A549 treated with CpdA at 1 μM for 4 hours (cell line): ENCODE results near the gene MKNK2. TPM values are rescaled to one million over a fixed set of nuclear protein-coding genes. Genes with fewer than 3 reads are reported as not detected.

ENCODE experiments used
- total RNA-seq: library from RNA; stranded (reverse); fragments of 200-300 nt; extraction: Qiagen RNA extraction; gene quantifications from 5 replicates; pipeline ENCODE4 v1.2.3, GENCODE V29; 2022; ENCODE audit warnings: low read depth

Gene MKNK2
- total RNA-seq = 27.2 to 56.0 TPM (median 48.2 TPM) in 5 replicates

DNA sequence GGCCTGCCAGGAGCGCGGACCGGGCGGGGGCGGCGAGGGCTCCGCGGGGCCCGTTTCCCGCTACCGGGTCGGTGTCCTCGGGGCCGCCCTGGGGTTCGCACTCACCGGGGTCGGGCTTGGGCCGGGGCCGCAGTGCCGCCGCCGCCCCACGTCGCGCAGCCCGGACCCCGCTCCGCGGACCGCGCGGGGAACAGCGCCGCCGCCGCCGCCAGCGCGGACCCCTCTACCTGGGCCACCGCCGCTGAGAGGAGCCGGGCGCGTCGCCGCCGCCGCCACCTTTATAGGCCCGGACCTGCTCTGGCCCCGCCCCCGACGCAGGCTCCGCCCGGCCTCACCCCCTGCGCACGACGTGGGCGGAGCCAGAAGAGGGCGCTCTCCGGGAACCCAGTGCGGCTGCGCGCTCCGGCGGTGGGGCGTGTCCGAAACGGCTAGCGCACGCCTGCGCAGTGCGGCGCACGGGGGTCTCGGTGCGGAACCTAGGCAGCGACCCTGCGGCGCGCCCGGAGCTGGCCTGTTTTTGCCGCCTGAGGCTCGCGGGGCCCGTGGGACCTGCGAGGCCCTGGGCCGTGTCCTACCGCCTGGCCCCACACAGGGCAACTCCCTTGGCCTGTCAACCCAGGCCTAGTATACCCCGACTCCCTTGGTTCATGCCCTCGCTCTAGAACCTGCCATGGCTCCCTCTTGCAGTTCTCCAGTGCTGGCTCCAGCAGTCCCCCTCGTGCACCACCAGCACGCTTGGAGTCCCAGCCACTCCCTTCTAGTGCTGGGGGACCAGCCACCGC lies at the start of gene MKNK2:
Gene MKNK2, minus strand, starts transcription at position 254 of the 782 bp plus-strand sequence. CDS start 393 bp downstream, outside the sequence.

GRCh38 chr19:2096480-2097202 lies 45.6 kb upstream of the MKNK2 start, which contains the start of gene IZUMO4:
Gene IZUMO4 (plus strand): TSS chr19:2096915. CDS start chr19:2096946, 31 bp downstream.

GRCh38 chr19:2096034-2096479 lies 45.0 kb upstream of the MKNK2 start, which contains the start of gene MOB3A:
Gene MOB3A (minus strand): TSS chr19:2096326. CDS start chr19:2078560, 17,766 bp downstream.

GRCh38 chr19:2015608-2015950 lies 35.5 kb downstream of the MKNK2 start, which contains the start of gene BTBD2:
Gene BTBD2 (minus strand): TSS chr19:2015714. CDS start chr19:2015703, 11 bp downstream.

Other genes with a start within 250 kb of the MKNK2 start
- 2.3 to 3.2 TPM (median 2.9 TPM) in 5 replicates for gene ATP8B3, start 239.0 kb downstream of the MKNK2 start, total RNA-seq
- 18.7 to 22.8 TPM (median 19.8 TPM) in 5 replicates for gene REXO1, start 202.8 kb downstream of the MKNK2 start, total RNA-seq
- 18.2 to 29.1 TPM (median 24.8 TPM) in 5 replicates for gene KLF16, start 187.7 kb downstream of the MKNK2 start, total RNA-seq
- gene ABHD17A, start 165.7 kb downstream of the MKNK2 start, total RNA-seq = 18.8 to 39.2 TPM (median 35.8 TPM) in 5 replicates
- gene ADAT3, start 145.8 kb downstream of the MKNK2 start, total RNA-seq = 2.8 to 7.6 TPM (median 6.3 TPM) in 5 replicates
- gene SCAMP4, start 145.8 kb downstream of the MKNK2 start, total RNA-seq = 45.8 to 74.4 TPM (median 54.8 TPM) in 5 replicates
- 32.6 to 49.8 TPM (median 45.6 TPM) in 5 replicates for gene CSNK1G2, start 110.1 kb downstream of the MKNK2 start, total RNA-seq
- 28.5 to 46.5 TPM (median 39.4 TPM) in 5 replicates for gene BTBD2, start 35.5 kb downstream of the MKNK2 start, total RNA-seq
- 10.5 to 11.7 TPM (median 10.7 TPM) in 5 replicates for gene MOB3A, start 45.1 kb upstream of the MKNK2 start, total RNA-seq
- gene IZUMO4, start 45.7 kb upstream of the MKNK2 start, total RNA-seq = 0.46 to 0.97 TPM (median 0.55 TPM) in 5 replicates
- gene AP3D1, start 100.3 kb upstream of the MKNK2 start, total RNA-seq = 65.1 to 87.0 TPM (median 85.0 TPM) in 5 replicates
- gene DOT1L, start 112.7 kb upstream of the MKNK2 start, total RNA-seq = 11.9 to 18.4 TPM (median 16.2 TPM) in 5 replicates
- 36.6 to 53.7 TPM (median 50.9 TPM) in 5 replicates for gene PLEKHJ1, start 185.1 kb upstream of the MKNK2 start, total RNA-seq
- gene SF3A2, start 185.6 kb upstream of the MKNK2 start, total RNA-seq = 64.6 to 77.1 TPM (median 71.0 TPM) in 5 replicates
- gene AMH, start 198.1 kb upstream of the MKNK2 start, total RNA-seq = 10.6 to 22.6 TPM (median 18.9 TPM) in 5 replicates
- gene JSRP1, start 205.2 kb upstream of the MKNK2 start, total RNA-seq = 0.79 to 1.2 TPM (median 0.89 TPM) in 5 replicates
- gene PEAK3, start 230.9 kb upstream of the MKNK2 start, total RNA-seq = not detected in 5 replicates